ENCODE measurements around the gene PRPF31. TPM values are rescaled to one million over a fixed set of nuclear protein-coding genes. Genes with fewer than 3 reads are reported as not detected.

Gene PRPF31
- total RNA-seq, 1 experiment from 2014 or later: 109 TPM

- DNase-seq (ENCODE audit: low spot score): no peak
- CTCF ChIA-PET: no interaction called here
- Histone ChIP-seq H3K4me3 (ENCODE audit: low read depth, low read length, poor library complexity, severe bottlenecking) (no peak overlapping the region), H3K9me3 (ENCODE audit: low read depth, low read length, poor library complexity, severe bottlenecking) (no peaks in the 10 kb centered on the region), H3K27ac (ENCODE audit: low read depth, low read length, poor library complexity, severe bottlenecking) (no peak overlapping the region), H3K27me3 (replicated peaks; ENCODE audit: insufficient read depth, low read depth, low read length, poor library complexity) (no peaks in the 10 kb centered on the region), H3K4me1 (ENCODE audit: insufficient read depth, low read length, poor library complexity, severe bottlenecking) (no peaks in the 10 kb centered on the region), H3K36me3 (ENCODE audit: insufficient read depth, low read length, poor library complexity, severe bottlenecking) (peaks cover 55% of the 10 kb centered on the region)
- TF ChIP-seq, protein P1, sequence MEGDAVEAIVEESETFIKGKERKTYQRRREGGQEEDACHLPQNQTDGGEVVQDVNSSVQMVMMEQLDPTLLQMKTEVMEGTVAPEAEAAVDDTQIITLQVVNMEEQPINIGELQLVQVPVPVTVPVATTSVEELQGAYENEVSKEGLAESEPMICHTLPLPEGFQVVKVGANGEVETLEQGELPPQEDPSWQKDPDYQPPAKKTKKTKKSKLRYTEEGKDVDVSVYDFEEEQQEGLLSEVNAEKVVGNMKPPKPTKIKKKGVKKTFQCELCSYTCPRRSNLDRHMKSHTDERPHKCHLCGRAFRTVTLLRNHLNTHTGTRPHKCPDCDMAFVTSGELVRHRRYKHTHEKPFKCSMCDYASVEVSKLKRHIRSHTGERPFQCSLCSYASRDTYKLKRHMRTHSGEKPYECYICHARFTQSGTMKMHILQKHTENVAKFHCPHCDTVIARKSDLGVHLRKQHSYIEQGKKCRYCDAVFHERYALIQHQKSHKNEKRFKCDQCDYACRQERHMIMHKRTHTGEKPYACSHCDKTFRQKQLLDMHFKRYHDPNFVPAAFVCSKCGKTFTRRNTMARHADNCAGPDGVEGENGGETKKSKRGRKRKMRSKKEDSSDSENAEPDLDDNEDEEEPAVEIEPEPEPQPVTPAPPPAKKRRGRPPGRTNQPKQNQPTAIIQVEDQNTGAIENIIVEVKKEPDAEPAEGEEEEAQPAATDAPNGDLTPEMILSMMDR (conservative IDR thresholded peaks at IDR 0.05; ENCODE audit: low read depth, low read length): no peak
- no peak for TF ChIP-seq EZH2 (IDR thresholded peaks at IDR 0.05; ENCODE audit: borderline replicate concordance, low read depth, low read length, poor library complexity, severe bottlenecking)
- BruUV-seq (replicated peaks): no TSS peak
- POLR2A ChIA-PET (ENCODE audit: low non-redundant PET): no interaction called here
- intact Hi-C loops (cut with micrococcal nuclease; ENCODE audit: unreplicated experiment): no loop called here
These were observed 8.8 kb upstream of the PRPF31 start for GRCh38 chr19:54106716-54107115.

- POLR2A ChIA-PET (ENCODE audit: low non-redundant PET): no interaction called here
- no peak overlapping the region for H3K27ac ChIP-seq (ENCODE audit: low read depth, low read length, poor library complexity, severe bottlenecking)
- peaks cover 55% of the 10 kb centered on the region for H3K36me3 ChIP-seq (ENCODE audit: insufficient read depth, low read length, poor library complexity, severe bottlenecking)
- no peaks in the 10 kb centered on the region for H3K4me1 ChIP-seq (ENCODE audit: insufficient read depth, low read length, poor library complexity, severe bottlenecking)
- TF ChIP-seq, protein P1 (conservative IDR thresholded peaks at IDR 0.05; ENCODE audit: low read depth, low read length): no peak
- TF ChIP-seq EZH2 (IDR thresholded peaks at IDR 0.05; ENCODE audit: borderline replicate concordance, low read depth, low read length, poor library complexity, severe bottlenecking): no peak
- no peaks in the 10 kb centered on the region for H3K9me3 ChIP-seq (ENCODE audit: low read depth, low read length, poor library complexity, severe bottlenecking)
- CTCF ChIA-PET: no interaction called here
- BruUV-seq (replicated peaks): no TSS peak
- H3K4me3 ChIP-seq (ENCODE audit: low read depth, low read length, poor library complexity, severe bottlenecking): no peak overlapping the region
- DNase-seq (ENCODE audit: low spot score): no peak
- intact Hi-C loops (cut with micrococcal nuclease; ENCODE audit: unreplicated experiment): no loop called here
- H3K27me3 ChIP-seq (replicated peaks; ENCODE audit: insufficient read depth, low read depth, low read length, poor library complexity): no peaks in the 10 kb centered on the region
These were observed 7.6 kb upstream of the PRPF31 start for GRCh38 chr19:54107876-54108490.

DNA sequence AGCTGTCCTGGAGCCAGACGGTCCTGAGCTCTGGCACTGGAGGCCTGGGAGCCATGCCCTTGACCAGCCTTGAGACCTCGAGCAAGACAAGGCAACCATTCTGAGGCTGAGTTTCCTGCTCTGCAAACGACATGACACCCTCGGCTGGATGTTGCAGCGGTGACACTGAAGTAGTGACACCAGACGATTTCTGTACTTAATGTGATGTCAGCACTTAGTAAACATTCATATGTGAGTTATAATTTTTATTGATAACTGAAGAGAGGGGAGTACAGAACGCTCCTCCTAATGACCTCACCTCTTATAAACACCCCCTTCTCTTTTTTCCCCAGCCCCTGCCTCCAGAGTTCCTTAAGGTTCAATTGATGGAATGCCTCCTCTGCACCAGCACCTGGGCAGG lies 7.1 kb upstream of the PRPF31 start:
- DNase-seq (ENCODE audit: low spot score): no peak
- H3K4me3 ChIP-seq (ENCODE audit: low read depth, low read length, poor library complexity, severe bottlenecking): no peak overlapping the region
- H3K9me3 ChIP-seq (ENCODE audit: low read depth, low read length, poor library complexity, severe bottlenecking): no peaks in the 10 kb centered on the region
- no peak overlapping the region for H3K27ac ChIP-seq (ENCODE audit: low read depth, low read length, poor library complexity, severe bottlenecking)
- intact Hi-C loops (cut with micrococcal nuclease; ENCODE audit: unreplicated experiment): no loop called here
- ChIA-PET POLR2A (ENCODE audit: low non-redundant PET) (no interaction called here), CTCF (no interaction called here)
- TF ChIP-seq EZH2 (IDR thresholded peaks at IDR 0.05; ENCODE audit: borderline replicate concordance, low read depth, low read length, poor library complexity, severe bottlenecking): no peak
- TF ChIP-seq, protein P1 (conservative IDR thresholded peaks at IDR 0.05; ENCODE audit: low read depth, low read length): no peak
- BruUV-seq (replicated peaks): no TSS peak
- H3K4me1 ChIP-seq (ENCODE audit: insufficient read depth, low read length, poor library complexity, severe bottlenecking): no peaks in the 10 kb centered on the region
- peaks cover 55% of the 10 kb centered on the region for H3K36me3 ChIP-seq (ENCODE audit: insufficient read depth, low read length, poor library complexity, severe bottlenecking)
- no peaks in the 10 kb centered on the region for H3K27me3 ChIP-seq (replicated peaks; ENCODE audit: insufficient read depth, low read depth, low read length, poor library complexity)

Measured in A673 (cell line).